Fibroblast of the conjunctiva (primary cell): ENCODE results near the gene ELAVL2.

ENCODE experiments used
- DNase-seq: peaks from one replicate; pipeline ENCODE4 v3.0.0-alpha.2; 2010; ENCODE audit warnings: low read depth

Gene ELAVL2

DNA sequence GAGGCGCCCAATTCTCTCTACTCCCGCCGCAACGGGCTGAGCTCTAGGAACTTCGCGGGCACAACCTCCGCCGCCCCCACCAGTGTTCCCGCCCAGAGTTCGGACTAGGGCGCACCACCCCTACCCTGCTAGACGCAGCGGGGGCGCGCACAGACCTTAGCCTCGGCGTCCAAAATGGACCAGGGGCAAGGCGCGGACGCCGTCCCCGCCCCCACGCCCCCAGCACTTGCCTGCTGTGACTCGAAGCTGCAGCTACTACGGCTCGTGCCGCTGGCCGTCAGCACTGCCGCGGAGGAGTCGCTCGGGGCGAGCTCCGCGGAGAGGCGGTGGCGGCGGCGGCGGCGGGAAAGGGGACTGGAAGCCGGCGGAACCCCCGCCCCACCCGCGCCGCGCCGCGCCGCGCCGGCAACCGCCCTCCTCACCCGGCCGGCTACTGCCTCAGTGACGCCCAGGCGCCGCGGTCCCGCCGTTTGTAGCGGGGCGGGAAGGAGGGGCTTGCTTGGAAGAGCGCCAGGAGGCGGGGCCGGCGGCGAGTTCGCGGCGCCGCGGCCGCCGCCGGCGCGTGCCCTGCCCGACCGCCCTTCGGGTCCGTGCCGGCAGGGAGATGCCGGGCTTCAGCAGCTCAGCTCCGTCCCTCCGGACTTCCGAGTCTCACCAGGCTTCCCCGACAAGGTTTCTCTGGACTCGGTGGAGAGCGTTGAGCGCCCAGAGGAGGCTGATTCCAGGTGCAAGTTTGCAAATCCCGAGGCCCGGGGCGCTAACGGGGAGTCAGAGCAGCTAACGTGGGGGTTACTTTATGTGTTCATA is 4.5 kb downstream of the ELAVL2 start:
- no peak for DNase-seq

DNA sequence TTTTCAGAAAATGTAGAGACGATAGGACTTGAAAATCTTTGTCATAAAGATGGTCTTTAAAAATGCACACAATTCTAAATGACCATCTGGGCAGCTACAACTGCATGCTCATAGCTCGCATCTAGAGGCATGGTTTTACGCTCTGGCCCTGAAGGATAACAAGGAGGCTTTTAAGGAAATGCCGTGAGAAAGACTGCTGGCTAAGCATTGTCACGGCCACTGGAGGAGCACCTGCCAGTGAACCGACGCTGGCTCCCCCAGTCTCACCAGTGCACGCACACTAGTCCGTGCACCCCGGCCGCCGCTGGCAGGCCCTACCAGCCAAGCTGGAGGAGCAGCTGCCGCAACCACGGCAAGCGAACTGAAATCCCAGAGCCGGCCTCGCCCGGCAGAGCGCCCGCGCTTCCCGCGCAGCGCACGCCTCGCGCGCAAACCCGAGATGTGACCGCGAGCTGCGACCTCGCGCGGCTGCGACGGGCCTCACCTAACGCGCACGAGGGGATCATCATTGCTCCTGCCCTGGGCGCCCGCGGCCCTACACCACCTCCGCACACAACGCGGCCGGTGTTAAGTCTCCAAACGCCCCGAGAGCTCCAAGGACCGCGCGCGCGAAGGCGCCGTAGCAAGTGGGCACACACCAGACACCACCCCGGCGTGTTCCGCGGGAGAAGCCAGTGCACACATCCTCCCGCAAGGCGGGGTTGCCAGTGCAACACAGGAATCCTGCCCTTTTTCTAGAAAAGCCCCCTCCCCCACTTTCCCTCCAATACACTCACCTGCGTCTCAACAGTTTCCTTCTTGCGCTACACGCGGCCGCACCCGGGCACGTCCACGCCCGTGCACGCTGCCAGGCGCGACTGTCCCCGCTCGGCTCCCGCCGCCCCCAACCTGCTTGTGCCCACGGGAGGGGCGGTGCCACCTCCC is 5.3 kb downstream of the ELAVL2 start:
- DNase-seq = no peak

DNA sequence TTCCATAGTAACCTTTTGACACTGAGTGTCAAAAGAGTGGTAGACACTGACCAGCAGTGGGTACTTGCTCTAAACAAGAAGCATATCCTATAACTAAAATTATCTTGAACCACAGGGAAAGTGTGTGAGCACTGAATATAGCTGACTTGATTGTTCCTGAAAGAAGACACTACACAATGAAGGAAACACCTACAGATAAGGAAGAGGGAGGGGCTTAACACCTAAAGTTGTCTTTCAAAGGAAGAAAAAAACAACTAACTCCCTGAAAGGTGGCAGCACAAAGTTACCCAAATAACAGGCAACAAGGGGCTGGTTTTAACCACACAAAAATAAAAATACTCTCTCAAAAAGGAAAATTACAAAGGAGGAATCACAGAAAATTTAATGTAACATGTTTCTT is 6.6 kb downstream of the ELAVL2 start:
- DNase-seq = no peak

DNA sequence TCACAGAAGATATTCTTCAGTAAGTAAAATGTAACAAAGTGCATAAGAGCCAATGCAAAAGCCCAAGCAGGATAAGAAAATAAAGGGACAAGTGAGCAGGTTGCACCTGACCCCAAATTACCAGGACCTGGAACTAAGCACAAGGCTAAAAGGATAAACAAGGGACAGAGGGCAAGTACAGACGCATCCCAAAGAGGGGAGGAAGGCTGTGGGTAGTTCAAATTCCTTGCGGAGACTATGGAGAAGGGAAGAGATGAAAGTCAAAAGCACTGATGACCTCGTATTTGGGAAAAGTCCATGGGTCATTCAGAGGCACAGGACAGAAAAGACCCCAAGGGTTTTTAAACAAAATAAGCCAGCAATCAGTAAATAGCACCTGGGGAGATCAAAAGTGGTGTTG is 11.8 kb downstream of the ELAVL2 start:
- no peak for DNase-seq

DNA sequence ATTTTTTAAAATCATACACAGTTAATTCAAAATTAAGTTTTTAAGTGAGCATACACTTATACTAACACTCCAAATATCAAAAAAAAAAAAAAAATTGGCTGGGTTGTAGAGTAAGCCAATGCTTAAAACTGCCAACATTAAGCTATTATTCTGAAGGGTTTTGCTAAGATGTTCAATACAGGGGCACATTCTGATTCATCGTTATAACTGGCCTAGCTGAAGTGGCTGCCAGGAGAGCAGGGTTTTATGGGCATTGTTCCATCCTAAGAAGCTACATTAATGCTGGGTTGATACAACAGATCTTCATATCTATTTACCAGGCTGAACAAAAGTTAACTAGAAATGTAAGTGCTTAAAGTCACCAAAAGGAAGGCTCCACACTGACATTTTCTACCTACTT is 13.4 kb downstream of the ELAVL2 start:
- no peak for DNase-seq

DNA sequence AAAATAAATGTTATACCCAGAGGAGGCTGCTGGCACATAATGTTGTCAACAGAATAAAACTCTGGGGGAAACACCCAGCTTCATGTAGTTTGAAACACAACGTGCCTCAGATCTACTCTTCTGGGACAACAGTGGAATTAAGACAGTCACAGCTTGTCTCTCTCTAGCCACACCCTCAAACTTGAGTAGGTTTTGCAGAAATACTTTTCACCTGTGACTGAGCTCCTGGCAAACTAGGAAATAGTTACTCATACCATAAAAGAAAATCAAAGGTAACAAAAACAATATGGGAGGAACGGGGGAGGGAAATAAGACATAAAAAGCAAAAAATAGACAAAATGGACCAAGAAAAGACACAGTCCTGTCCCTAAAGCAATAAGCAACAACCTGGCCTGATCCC is 14.4 kb downstream of the ELAVL2 start:
- DNase-seq = no peak

DNA sequence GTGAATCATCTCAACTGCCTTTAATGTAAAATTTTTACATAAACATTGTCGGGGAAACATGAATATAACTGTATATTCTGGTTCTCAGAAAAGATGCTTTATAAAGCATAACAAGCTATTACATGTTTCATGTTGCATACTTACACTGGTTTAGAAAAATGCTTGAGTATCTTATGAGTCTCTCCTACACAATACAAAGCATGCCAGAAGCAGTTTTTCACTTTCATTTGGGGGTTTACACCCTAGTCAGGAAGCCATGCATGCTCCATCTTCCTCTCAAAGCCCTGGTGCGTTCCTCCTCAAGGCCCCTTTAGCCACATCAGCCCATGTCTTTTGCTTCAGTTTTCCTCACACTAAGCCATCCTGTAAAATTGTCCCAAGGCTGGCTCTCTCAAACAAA is 22.8 kb downstream of the ELAVL2 start:
- no peak for DNase-seq

DNA sequence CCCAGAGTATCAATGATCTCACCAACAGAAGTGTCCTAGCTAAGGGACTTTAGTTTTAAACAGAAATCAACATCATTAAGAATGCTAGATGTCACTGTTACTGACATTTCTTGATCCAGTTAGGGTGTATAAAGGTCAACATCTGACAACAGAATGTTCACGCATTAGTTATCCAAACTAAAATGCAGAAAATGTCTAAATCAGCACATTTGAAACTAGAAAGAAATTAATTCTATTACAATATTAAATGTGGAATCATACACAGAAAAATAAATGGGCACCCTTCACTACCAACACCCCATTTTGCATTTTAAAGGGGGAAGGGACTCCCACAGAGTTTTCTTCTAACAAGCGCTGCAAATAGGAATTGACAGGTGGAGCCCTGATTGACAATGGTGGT is 24.5 kb downstream of the ELAVL2 start:
- DNase-seq = no peak

DNA sequence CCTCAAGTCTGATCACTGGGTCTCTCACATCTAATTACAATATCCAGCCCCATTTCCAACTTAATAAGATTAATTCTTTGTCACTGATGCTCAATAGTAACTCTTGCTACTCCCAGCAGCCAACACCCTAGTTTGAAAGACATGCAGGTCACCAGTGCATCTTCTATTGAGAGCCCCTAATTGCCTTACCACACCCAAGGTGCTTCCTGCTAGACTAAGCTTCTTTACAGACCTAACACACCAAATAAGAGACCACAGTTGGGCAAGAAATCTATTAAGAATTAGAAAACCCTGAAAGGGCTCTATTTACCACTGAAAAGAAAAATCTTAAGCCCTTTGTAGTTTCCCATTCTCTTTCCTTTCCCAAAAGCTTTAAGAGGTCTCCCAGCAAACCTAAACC is 26.5 kb downstream of the ELAVL2 start:
- no peak for DNase-seq

DNA sequence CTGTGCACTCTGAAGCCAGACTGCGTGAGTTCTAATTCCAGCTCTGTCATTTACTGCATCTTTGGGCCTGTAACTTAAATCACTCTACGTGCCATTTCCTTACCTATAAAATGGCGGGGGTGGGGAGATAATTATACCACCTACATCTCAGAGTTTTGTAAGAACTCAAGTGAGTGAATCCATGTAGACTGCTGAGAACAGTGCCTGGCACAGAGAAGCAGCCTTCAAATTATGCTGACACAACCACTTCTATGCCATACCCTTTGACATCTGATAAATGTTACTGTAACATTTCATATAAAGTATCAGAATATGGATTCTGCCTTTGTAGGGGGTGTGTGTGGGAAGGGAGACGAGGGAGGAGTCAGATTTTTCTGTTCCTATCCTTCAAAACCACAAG is 27.7 kb downstream of the ELAVL2 start:
- DNase-seq = no peak

DNA sequence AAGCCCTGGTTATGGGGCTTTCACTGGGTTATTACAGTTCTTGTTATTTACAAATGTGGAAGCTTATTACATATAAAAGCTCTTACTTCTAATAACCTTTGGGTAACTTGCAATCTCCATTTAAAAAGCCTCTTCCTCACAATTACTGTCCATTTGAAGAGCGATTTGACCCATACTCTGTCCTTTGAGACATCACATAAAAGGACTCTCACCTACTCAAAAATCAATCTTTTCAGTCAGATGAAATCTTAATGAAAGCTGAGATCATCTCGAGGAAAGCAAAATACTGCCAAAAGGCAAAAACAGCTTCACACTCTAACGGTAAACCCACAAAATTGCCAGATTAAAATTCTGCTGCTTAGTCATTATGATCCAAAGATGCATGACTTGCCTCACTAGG is 29.8 kb downstream of the ELAVL2 start:
- no peak for DNase-seq

DNA sequence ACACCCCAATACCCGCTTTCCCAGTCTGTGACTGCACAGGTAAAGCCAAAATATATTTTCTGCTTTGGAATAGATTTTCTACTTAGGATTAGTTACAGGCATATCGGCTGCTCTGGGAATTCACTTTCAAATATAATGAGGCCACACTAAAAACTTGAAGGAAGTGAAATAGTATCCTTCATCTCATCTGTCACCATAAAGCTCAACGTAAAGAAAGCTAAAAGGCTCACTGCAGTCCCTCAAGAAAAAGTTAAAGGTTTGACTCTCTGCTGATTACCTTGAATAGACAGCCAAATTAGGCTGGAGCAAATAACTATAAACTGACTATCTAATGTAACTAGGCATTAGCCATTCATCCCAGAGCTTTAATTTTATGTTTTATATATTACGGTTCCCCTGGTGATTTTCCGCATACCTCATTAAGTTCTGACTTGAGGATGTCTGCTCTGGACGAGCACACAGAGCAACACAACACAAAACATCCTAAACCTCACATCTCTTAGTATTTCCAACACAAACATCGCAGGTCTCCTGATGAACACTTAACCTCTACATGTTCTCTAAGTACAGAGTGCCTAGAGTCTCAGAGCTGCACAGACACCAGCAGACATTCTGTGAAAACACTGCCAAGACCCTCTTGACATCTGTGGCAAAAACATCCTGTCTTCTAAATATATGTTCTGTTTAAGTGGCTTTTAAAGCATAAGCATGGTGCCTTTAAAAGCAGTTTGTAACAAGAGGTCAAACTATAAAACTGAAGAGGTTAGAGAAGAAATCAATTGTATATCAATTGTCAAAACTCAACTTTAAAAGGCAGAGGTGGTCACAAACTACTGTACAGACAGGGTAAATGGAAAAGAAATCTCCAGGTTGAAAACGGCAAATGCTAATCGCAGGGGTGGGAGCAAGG is 35.4 kb downstream of the ELAVL2 start:
- DNase-seq = no peak

DNA sequence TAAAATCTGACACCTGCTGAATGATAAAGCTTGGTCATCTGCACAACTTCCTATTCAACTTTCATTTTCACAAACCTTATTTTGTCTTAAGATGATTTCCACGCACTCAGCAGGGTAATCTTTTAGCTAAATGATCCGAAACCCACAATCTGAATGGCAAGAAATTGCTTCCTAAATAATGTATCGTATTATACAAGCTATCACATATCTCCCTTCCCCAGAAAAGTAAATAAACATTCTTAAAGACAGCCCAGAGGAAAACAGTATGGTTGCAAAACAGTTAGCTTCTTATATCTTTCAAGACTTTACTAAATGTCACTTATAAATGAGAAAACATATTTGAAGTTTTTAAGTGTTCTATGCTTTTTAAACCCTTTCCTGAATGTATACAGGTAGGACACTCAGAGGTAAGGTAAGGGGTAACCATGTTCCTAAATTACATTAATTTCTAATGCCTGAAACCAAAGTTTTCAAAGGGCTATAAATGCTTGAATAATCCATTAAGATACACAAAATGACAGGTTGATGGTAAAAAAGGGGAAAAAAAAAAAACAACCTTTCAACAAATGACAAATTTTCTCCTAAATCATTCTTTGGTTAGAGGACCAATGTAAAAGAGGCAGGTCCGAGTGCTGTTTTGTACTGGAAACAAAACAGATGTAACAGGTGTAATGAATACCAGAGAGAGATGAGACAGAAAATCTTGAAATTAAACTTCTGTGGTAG is 36.3 kb downstream of the ELAVL2 start:
- no peak for DNase-seq

DNA sequence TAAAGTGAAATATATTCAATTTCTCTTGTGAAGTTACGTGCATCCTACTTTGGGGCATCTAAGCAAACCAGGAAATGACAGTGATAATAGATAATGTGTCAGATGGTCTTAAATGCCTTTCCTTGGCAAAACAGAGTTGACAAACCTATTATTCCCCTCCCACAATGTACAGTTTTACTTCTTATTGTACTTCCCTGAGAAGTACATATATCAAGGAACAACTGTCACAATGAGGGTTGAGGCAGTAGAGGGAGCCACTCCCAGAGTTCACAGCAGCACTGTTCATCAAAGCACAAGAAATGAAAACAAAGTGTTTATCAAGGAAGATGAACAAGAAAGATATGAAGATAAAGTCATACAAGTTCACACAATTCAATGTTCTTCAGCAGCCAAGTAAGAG is 41.1 kb downstream of the ELAVL2 start:
- no peak for DNase-seq

DNA sequence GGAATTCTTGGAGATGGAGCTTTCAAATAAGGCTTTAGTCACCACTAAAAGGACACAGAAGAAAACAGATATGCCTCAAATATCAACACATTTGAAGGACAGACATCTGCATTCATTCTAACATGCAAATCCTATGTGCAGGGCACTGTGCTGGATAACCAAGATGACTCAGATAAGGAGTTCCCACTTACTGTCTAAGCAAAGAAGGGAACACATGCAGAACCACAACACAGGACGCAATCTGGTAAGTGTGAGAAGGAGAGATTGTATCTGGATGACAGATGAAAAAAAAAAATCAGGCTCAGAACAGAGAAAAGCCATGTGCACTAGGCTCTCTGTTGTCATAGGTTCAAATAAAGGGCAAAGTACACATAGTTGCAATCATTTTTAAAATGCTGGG is 42.5 kb downstream of the ELAVL2 start:
- DNase-seq = no peak

DNA sequence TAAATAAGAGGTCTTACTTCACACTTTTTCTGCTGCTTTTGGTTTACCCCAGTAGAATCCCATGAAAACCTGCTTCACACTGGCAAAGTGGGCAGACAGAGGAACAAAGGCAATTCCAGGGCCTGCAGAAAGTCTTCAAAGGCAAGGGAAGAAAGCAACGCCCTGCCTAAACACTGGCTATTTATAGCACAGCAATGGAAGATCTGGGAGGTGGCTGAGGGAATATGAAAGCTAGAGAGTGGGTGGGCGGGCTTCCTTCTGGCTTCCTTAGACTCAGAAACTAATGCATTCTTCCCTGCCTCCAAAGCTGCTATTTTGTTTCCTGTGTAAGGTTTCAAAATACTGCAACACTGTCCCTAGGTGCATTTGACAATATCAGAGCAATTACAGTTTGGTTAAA is 46.8 kb downstream of the ELAVL2 start:
- no peak for DNase-seq

DNA sequence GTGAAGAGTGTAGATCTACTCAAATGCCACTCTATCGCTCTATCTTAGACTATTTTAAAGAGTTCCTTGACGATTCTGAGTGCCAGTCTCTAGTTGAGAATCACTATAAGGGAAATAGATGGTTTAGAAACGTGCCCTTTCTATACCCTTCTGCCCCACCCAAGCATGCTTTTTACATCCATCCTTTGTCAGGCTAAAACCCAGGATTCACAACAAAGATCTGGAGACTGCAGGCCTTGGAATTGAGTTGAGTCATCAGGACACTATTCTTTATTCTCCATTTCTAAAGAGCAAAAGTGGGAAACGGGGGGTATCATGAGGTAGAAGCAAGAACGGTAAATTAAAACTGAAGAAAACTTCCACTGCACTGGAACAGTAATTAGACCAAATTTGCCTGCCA is 48.7 kb downstream of the ELAVL2 start:
- DNase-seq = no peak

DNA sequence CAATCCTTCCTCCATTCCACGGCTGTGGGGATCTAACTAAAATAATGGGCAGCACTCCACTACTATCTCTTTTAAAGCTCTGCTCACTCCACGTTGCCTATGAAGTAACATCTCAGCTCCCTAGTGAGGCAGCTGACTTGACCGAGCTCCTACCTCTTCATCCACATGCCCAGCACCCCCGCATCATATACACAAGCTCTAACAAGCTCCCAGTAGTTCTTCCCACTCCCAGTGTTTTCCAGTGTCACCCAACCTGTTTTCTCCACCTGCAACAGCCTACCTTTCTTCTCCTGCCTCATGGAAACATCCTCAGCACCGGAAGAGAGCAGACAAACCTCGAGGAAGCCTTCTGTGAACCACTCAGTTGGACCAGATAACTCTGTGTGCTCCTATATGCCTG is 50.5 kb downstream of the ELAVL2 start:
- DNase-seq = no peak

DNA sequence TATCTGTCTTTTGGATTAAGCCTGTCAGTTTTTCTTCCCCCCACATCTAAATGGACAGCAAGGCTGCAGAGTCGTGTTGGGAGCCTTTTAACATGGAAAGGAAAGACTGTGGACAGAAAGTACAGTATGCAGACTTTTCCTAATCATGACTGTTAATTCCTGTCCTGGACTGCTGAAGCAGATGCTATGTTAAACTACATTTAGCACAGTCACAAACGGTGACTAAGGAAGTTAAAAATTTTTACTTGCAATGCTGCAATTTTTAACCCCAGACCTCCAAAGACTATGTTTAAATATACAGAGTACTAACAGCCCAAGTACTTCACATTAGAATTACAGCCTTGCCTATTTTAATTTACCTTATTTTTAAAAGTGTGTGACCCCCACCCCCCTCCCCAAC is 51.8 kb downstream of the ELAVL2 start:
- DNase-seq = no peak

DNA sequence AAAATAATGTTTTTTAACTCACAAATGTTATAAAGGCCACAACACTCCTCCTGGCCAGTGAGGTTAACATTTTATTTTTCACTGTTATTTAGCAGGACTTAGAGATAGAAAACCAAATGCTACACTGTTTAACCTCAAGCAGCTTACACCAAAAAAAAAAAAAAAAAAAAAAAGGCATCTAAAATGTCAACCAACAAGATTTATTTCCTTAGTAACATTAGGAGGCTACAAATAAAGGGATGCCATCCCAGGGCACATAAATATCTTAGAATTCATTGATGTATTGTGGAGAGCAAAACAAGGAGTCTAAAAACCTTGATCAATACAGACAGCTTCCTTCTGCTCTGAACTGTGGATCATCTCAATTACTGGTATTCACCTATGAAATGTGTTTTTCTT is 53.7 kb downstream of the ELAVL2 start:
- DNase-seq = no peak

DNA sequence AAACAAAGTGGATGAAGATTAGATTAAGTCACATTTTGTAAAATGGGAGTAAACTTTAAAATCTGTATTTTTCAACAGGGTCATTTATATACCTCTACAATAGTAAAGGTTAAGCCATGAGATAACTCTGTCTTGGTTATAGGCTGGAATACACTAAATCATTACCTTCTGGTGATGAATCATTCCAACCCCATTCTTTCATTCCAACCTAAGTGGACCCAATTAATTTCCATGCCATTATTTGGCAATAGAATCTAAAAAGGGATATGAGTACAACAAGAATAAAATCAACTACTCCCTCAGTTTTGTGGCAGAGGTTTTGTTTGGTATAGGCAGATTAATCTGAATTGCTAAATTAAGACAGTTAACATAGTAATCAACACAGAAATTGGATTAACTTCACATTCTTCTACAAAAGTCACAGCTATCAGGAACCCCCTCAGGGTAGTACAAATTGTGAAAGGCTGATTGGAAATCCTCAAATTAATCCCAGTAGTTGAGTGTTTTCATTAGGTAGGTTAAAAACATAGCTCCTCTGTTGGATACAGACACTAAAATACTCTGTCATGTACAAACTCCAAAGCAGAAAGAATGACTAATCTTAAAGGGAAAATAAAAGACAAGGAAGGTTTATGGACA is 54.2 kb downstream of the ELAVL2 start:
- DNase-seq = no peak
